GM10248 (cell line): ENCODE measurements around the gene KCND3.

ENCODE experiments used
- CTCF ChIA-PET: fragments of 300-600 bp; sonication (Branson Sonifier 250); formaldehyde crosslinking; extraction: SDS; loops from one replicate; lab custom pipeline; 2021; ENCODE audit warnings: antibody characterized with exemption; lab: Yijun Ruan, JAX
- POLR2A ChIA-PET: fragments of 350-650 bp; sonication (Branson Sonifier 250); formaldehyde crosslinking; extraction: SDS; loops from one replicate; lab custom pipeline; 2020; ENCODE audit warnings: antibody characterized with exemption; lab: Yijun Ruan, JAX
- DNase-seq: peaks from one replicate; pipeline ENCODE4 v3.0.0; 2012; ENCODE audit errors: extremely low spot score
- CTCF ChIP-seq: IDR thresholded peaks from 2 replicates; pipeline ENCODE4 v1.5.1; 2012; ENCODE audit warnings: mild to moderate bottlenecking, low read depth; ENCODE audit errors: extremely low read depth, missing control alignments, control extremely low read depth

KCND3 gene

GRCh38 chr1:111937147-111937725 lies 52.2 kb downstream of the KCND3 start:
- CTCF ChIA-PET: no interaction called here
- no peak for TF ChIP-seq CTCF

DNA sequence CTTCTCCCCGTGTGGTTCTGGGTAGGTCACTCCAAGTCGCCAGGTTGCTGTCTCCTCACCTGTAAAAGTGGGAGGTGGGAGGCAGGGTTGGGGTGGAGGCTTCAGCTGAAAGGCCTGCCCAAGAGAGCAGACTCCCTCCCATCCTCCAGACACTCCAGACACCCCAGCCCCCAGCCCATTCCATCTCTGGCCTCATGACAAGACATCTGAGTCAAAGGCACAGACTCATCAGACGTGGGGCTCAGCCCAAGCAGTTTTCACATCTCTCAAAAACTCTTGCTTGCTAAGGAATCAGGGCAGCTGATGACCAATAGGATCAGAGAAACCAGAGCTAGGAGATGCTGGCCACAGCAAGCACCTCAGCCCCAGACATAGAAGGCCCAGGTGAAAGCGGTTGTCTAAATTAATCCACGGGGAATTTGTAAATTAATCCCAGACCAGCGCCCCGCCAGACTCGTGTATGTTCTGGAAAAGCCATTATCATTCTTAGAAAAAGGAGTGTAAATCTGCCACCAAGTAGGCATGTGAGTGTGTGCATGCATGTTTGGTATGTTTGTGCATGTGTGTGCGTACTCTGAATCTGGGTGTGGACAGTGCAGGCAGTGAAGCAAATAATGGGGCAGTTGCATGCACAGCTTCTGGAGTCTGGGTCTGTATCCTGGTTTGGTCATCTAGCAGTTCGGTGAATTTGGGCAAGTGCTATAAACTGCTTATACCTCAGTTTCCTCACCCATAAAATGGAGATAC lies 55.2 kb downstream of the KCND3 start:
- no peak for TF ChIP-seq CTCF
- CTCF ChIA-PET: no interaction called here
- DNase-seq: no peak
- POLR2A ChIA-PET: no interaction called here

More at GRCh38 chr1:111937147-111937725, 52.2 kb downstream of the KCND3 start:
- no peak for DNase-seq
- POLR2A ChIA-PET: no interaction called here

GRCh38 chr1:111930356-111930755 lies 59.1 kb downstream of the KCND3 start:
- ChIA-PET POLR2A (no interaction called here), CTCF (no interaction called here)
- DNase-seq: no peak
- no peak for TF ChIP-seq CTCF

DNA sequence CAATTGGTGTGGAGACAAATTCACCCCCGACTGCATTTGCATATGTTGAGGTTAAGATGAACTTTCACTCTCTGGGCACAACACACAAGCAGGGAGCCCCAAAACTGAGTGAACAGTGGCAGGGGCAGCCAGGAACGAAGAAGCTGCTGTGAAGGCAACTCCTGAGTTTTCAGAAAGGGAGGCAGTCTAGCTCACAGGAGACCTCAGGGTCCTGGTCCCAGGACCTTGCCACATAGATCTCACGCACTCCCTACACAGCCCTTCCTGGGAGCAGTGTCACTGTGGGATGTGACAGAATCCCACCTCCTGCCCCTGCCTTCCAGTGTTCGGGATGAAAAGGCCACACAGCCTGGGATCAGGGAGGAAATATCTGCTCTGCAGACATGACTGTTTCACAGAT lies 60.9 kb downstream of the KCND3 start:
- ChIA-PET POLR2A (no interaction called here), CTCF (no interaction called here)
- DNase-seq: no peak
- TF ChIP-seq CTCF: no peak

- TF ChIP-seq CTCF: no peak
- ChIA-PET CTCF (no interaction called here), POLR2A (no interaction called here)
- DNase-seq: no peak
Observed at GRCh38 chr1:111927652-111928051, 61.8 kb downstream of the KCND3 start.

GRCh38 chr1:111924786-111925185 lies 64.7 kb downstream of the KCND3 start:
- DNase-seq: no peak
- TF ChIP-seq CTCF: no peak
- POLR2A ChIA-PET: no interaction called here
- CTCF ChIA-PET: no interaction called here

- no peak for DNase-seq
- no peak for TF ChIP-seq CTCF
- POLR2A ChIA-PET: no interaction called here
- CTCF ChIA-PET: no interaction called here
Observed at GRCh38 chr1:111923766-111924165, 65.7 kb downstream of the KCND3 start.
